HG02981 (cell line): ENCODE measurements around the gene DNAAF1.
A peak's percentile ranks its signal among the peaks of the same experiment; 100 is the strongest.

Experiments
- ATAC-seq: cut with Tn5 transposase; IDR thresholded peaks from one replicate; pipeline ENCODE4 v1.9.1; 2021; ENCODE audit warnings: mild to moderate bottlenecking, moderate library complexity; ENCODE audit not compliant: unreplicated experiment

The DNAAF1 gene

DNA sequence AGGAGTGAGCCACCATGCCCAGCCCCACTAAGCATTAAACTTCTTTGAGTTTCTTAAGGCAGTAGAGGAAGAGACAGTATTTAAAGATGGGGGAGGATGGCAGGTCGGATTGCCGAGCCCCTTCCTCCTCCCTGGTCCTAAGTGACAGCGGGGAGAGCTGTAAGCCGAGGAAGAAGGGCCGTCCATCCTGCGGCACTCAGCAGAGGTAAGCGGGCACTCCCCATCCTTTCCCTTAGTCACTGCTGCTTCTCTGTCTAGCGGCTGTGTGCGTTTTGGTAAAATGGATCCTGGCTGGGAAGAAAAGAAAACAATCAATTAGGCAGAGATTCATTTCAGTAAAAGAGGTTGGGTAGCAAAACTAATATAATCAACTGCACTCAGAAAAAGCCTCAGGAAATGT lies 13.9 kb downstream of the DNAAF1 start:
- ATAC-seq: no peak

DNA sequence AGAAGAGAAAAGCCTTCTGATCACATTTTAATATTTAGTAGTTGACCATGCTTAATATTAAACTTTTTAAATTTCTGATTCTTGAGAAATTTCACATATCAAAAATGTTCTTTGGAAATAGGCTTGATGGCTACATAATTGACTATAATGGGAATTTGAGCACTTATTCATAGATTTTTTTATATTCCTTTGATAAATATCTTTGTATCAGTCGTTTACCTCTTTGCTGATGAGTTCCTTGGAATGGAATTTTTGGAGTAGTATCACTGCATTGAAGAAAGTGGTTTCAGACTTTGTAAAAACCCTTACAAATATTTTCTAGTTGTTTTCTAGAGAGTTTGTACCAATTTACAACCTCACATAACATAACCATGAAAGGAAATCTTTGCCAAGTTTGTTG lies 14.7 kb downstream of the DNAAF1 start:
- no peak for ATAC-seq

DNA sequence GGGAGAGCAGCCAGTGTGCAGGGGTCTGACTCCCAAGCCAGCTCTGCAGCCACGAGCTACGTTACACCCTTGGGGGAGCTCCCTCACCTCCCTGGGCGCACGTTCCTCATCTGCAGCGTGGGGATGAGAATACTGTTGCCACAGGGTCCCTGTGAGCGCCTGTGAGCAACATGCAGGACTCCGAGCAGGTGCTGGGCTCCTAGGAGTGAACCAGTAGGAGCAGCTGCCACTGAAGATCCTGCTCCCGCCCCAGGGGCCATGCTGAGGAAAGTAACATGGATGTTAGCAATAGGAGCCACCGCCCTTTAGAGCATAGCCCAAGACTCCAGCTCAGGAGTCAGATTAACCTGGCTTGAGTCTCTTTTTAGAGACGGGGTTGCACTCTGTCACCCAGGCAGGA lies 15.9 kb downstream of the DNAAF1 start:
- ATAC-seq: no peak

DNA sequence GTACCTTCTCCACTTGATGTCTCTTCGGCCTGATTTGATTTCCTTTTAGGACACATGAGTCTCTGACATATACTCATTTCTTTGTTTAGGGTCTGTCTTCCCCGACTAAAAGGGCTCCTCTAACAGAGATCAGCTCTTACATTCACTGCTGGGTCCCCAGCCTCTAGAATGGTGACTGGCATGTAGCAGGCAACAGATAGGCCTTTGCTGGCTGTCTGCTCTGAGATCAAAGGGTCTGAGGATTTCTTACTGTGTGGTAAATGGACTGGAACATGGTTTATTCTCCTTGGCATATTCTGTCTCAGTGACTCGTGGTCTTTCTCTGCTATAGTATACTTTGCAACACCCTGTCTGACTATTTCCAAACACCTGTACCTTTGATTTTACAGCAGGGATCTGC lies 16.7 kb downstream of the DNAAF1 start:
- ATAC-seq: no peak

DNA sequence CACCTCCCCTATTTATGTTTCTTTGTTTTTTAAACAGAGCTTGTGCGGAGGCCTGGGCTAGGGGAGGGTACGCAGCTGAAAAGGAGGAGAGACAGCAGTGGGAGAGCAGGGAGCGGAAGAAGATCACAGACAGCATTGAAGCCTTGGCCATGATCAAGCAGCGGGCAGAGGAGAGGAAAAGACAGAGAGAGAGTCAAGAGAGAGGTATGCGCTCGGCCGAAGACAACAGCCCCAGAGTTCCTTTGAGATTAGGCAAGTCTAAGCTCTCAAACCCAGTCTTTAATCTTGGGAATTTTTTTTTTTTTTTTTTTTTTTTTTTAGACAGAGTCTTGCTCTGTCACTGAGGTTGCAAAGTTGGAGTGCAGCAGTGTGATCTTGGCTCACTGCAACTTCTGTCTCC lies 20.6 kb downstream of the DNAAF1 start:
- no peak for ATAC-seq

DNA sequence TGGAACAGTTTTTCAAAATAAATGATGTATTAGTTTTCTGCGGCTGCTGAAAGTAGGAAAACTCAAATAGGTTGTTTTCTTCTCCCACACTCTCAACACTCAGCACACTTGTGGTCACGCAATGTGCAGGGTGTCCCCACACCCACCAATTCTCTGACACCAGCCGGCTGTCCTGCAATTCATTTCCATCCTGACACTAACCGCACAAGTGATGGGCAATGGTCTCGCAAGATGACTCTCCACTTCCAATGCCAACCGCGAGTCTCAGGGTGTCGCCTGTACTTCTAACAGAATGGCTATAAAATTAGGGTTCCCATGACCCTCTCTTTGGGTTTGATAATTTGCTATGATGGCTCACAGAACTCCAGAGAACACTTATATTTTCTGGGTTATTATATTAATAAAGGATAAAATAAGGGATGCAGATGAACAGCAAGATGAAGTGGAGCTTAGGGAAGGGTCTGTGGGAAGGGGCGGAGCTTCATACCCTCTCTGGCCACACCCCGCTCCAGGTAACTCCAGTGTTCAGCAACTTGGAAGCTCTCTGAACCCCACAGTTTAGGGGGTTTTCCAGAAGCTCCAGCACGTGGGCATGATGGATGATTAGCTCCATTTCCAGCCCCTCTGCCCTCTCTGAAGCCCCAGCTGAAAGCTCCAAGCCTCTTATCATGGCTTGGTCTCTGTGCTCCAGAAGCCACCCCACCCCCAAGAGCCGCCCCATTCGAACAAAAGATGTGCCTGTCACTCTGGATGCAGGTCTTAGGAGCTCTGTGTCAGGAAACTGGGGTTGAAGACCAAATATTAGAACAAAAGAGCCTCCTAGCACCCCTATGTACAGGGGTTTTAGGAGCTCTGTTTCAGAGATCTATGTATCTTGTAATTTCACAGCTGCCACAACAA lies 21.9 kb downstream of the DNAAF1 start:
- ATAC-seq: no peak

DNA sequence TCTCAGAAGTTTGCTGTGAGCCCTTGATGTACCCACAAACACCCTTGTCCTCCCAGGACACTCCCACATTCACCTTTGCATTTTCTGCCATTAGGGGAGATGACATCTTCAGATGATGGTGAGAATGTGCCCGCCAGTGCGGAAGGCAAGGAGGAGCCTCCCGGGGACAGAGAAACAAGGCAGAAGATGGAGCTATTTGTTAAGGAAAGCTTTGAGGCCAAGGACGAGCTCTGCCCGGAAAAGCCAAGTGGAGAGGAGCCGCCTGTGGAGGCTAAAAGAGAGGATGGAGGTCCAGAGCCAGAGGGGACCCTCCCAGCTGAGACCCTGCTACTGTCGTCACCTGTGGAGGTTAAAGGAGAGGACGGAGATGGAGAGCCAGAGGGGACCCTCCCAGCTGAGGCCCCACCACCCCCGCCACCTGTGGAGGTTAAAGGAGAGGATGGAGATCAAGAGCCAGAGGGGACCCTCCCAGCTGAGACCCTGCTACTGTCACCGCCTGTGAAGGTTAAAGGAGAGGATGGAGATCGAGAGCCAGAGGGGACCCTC lies 24.7 kb downstream of the DNAAF1 start:
- no peak for ATAC-seq

DNA sequence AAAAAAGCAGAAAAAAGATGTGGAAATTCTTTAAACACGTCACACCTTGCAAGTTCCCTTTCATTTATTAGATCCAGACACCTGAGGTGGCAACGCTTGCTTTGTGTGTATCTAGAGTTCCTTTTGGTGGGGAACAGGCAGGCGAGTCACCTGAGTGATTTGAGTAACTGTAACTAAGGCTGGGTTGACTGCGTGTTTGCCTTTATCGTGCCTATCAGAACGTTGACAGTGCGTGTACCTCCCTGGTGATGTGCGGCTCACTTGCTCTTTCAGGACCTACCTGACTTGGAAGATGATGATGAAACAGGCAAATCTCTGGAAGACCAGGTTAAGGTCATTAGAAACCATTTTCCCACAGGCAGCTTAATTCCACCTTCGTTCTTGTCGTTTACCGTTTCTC lies 29.3 kb downstream of the DNAAF1 start:
- no peak for ATAC-seq

DNA sequence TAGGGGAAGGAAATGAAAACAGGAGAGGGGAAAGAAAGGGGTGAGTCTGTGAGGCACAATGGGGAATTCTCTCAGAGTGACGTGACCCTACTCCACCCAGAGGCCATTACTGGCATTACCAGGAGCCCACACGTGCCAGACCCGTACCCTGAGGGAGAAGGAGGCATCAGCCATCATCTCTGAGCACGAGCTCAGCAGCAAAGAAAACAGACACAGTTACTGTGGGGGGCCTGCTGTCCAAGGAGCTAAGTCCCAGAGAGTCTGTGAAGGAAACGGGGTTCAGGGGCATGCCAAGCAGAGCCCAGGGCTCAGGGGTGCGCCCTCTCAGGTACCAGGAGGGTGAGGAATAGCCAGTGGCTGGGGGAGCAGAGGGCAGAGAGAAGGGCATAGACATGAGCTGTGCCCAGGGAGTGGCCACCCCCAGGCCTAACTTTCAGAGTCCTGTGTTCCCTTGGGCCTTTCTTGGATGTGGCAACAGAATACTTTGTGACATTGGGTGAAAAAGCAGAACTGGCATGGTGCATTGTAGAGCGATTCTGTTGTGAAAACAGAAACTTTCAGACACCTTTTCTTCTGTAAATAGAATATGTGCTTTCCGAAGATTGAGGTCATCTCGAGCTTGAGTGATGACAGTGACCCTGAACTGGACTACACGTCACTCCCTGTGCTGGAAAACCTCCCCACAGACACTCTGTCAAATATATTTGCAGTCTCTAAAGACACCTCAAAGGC lies 30.4 kb downstream of the DNAAF1 start:
- peak; percentile 84 for ATAC-seq

DNA sequence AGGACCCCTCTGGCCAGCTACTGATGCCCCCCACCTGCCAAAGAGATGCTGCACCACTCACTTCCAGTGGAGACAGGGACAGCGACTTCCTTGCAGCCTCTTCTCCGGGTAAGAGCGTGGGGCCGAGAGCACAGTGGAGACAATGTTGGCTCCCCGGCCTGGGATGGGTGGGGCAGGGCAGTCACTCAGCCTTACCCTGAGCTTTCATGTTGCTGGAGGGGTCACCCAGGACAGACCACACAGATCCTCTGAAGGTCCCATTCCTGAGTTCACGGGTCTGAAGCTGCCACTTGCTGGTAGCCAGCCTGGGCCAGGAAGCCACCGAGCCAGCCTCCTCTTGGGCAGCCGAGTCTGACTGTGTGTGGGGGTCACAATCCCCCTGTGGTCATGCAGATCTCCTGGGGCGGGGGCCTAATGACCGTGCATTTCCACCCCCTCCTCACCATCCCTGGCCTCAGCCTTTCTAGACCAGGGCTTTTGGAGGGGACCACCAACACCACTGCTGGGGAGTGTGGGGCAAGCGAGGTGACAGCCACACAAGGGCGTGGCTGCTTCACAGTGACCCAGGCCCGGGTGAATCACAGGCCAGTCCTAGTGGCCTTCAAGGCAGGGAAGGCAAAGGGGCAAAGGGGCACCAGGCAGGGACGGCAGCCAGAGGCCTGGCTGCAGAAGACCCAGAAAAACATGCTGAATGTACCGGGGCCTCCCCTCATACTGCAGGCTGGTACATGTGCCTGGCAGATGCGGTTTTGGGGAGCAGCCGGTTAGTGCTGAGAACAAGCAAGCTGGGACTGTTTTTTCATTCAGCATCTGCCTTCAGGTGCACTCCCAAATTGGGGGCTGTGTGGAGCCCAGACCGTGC lies 31.3 kb downstream of the DNAAF1 start:
- no peak for ATAC-seq

DNA sequence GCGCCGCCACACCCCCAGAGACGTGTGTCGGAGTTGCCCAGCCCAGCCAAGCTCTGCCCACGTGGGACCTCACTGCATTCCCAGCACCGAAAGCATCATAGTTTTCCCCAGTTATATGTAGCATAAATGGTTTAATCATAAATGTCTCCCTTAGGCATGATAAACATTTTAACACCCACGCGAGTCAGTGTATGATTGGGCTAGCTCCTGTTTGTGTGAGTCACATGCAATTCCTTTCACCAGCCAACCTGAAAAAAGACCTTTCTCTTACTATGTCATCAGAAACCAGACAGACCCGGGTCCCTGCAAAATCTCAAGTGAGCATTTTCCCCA lies 32.6 kb downstream of the DNAAF1 start:
- no peak for ATAC-seq

DNA sequence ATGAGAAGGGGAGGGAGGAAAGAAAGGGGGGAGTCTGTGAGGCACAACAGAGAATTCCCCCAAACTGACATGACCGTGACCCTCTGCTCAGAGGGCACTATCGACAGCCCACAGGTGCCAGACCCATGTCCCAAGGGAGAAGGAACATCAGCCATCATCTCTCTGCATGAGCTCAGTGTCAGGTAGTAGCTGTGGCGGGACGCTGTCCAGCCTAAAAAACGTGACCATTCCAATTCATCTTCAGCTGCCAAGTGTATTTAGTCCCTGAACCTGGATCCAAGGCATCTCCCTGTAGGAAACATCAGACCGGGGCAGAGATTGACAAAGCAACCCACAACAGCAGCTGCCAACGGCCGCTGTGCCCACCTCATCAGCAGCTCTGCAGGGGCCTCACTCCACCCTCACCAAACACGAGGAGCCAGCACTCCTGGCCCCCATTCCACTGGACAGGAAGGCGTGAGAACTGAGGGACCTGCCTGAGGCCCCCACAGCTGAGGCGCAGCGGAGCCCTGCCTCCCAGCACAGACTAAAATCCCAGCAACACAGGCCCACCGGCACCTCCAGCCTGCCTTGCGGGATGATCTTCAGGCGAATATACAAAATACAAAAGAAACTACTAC lies 33.1 kb downstream of the DNAAF1 start:
- no peak for ATAC-seq

DNA sequence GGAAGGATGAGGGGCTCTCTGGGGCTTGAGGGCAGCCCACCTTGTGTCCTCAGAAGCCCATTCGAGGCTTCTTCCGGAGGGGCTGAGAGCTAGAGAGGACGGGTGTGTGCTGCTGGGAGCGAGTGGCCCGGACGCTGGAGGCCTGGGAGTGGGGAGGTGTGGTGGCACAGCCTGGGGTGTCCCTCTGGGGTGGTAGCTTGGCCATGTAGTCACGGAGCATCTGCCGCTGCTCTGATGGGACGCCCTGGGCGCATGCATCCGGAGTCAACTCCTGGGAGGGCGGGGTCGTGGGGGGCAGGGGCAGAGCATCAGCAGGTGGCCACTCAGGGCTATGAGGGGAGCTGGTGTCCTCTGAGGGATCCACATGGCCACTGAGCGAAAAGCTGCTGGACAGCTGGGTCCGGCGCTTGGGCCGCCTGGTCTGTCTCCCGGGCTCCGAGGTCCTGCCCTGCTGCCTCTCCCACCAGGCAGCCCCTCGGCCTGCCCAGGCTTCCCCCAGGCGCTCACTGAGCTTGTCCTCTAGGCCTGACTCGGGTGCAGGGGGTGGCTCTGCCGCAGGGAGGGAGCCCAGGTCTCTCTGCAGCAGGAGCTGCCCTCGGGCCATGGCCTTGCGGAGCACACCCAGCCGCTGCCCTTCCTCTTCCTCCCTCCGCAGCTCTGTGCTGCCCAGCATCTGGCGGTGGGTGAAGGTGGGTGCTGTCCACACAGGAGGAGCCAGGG lies 33.9 kb downstream of the DNAAF1 start:
- no peak for ATAC-seq

DNA sequence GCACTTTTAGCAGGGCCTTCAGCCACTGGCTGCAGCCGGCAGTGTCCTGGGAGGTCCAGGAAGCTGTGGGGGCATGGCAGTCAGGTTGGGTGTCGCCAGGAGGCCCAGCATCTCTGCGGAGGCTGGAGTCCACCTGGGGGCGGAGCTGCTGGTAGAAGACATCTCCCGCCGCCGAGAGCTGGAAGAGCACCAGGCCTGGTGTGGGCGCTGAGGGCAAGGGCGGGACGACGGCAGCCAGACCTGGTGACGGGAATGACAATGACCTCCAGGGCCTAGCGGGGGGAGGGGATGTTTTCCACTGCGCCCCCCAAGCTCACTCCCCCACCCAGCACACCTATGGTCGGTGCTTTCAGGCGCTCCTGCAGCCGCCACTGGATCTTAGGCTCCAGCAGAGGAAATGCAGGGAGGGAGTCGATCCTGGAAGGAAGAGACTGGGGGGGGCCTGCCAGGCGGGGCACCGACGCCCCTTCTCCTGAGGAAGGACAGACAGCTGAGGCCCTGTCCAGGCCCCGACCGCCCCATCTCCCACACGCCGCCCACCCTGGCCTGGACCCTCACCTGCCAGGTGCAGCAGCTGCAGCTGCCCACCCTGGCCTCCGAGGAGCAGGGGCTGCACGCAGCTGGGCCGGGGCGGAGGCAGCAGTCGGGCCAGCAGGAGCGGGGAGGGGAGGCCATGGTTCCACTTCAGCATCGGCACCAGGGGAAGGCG lies 34.7 kb downstream of the DNAAF1 start:
- ATAC-seq: no peak

DNA sequence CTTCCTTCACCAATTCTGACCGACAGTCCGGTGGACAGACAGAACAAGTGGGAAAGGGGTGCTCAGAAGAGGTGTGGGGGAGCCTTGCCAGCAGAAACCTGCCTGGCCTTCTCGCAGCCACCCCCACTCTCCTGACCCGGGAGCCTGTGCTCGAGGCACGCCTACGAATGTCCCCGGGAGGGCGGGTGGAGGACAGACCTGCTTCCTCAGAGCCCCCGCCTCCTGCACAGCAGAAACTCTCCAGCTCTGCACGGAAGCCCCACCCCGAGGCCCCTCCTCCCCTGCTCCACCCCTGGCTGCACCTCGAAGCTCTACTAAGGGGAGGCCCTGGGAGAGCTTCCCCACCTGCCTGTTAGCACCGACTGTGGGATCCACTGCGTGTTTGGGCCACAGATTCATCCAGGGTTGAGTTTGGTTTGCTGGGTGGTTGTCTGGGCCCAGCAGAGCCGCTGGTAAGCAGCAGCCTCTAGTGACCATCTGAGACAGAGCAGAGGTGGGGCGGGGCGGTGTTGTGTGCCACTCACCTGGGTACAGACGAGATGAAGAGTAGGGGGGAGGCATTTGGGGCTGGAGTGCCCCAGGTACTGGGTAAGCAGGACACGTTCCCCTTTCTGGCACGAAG lies 35.5 kb downstream of the DNAAF1 start:
- ATAC-seq: no peak

DNA sequence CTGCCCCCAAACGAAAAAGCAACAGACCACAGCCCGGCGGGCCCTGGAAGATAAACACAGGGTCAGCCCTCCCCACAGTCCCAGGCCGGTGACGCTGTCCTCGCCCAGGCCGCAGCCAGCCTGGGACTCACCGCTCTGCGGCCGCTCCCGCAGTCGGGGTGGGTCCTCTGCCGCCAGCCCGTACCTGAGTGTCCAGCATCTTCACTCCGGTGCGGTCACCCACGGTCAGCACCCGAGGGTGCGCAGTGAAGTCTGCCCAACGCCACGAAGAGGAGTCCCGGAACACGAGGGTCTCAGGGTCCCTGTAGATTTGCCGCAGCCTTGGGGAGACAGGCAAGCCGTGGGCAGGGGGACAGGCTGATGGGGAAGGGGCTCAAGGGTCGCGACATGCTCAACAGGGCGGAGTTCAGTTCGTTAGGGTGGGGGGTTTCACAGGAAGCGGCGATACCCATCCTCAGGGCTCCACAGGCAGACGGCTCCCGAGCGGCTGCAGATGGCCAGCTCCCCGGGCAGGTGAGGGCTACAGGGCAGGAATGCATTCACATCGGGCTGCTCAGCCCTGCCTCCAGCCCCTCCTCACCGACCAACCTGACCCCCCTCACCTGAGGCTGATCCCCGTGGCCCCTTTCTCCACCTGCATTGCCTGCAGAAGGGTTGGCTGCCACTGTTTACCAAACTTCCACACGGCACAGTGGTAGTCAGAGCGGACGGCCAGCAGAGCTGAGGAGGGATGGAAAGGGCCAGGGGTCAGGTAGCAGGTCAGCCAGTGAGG lies 36.2 kb downstream of the DNAAF1 start:
- no peak for ATAC-seq

DNA sequence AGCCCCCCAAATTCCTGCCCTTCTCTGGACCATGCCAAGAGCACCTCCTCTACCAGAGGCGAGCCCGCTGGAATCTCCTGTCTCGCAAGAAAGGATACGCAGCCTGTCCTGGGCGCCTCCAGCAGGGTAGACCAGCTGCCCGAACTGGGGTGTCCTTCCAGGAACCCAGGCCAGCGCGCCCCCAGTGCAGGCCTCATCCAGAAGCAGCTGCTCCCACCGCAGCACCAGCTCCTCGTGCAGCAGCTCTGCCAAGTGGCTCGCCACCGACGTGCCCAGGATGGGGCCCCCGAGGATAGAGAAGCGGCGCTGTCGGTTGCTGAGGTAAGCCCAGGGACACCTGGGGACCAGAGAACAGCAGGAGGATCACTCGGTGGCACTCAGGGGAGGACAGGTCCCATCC lies 37.0 kb downstream of the DNAAF1 start:
- no peak for ATAC-seq
